Lower leg skin (tissue), 3 donors: ENCODE data around the gene UGDH.

Experiments
- POLR2A ChIP-seq, 2 donors: fragments of 450-650 bp; IDR thresholded peaks; one replicate each; pipeline ENCODE4 v1.6.1; 2016 to 2017; ENCODE audit warnings: antibody characterized with exemption in 2 of 2, mild to moderate bottlenecking in 1 of 2, moderate library complexity in 1 of 2
- TF ChIP-seq, protein P1 (sequence below), 3 donors: fragments of 450-650 bp; IDR thresholded peaks; one replicate each; pipeline ENCODE4 v1.5.1; 2016; ENCODE audit warnings: antibody characterized with exemption in 3 of 3, mild to moderate bottlenecking in 3 of 3, moderate library complexity in 2 of 3

DNA sequence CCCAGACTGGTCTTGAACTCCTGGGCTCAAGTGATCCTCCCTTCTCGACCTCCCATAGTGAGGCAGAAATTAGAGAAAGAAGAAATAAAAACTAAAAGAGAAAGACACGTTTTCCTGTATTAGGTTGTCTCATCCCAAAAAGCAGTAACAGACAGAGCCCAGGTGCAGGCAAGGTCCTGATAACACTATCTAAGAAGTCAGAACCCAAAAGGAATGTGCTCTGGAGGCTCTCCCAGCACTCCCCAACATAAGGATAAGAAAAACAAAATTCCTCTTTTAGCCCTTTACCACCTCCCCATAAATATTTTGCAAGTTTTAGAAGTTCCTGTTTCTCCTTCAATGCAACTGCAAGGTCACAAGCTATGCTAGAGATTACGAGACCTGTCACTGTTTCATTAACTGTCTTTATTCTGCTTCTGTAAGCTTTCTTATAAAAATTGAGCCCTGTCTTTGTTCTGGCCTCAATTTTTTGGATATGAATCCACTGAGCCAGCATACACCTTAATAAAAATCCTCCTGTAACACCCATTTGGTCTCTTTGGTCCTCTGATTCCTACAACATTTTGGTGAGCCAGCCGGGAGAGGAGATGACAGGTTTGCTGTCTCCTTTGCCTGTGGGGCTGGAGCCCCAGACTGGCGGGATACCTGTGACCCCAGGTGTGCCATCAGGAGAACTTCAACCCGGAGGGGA lies 42.5 kb downstream of the UGDH start:
- TF ChIP-seq, protein P1, sequence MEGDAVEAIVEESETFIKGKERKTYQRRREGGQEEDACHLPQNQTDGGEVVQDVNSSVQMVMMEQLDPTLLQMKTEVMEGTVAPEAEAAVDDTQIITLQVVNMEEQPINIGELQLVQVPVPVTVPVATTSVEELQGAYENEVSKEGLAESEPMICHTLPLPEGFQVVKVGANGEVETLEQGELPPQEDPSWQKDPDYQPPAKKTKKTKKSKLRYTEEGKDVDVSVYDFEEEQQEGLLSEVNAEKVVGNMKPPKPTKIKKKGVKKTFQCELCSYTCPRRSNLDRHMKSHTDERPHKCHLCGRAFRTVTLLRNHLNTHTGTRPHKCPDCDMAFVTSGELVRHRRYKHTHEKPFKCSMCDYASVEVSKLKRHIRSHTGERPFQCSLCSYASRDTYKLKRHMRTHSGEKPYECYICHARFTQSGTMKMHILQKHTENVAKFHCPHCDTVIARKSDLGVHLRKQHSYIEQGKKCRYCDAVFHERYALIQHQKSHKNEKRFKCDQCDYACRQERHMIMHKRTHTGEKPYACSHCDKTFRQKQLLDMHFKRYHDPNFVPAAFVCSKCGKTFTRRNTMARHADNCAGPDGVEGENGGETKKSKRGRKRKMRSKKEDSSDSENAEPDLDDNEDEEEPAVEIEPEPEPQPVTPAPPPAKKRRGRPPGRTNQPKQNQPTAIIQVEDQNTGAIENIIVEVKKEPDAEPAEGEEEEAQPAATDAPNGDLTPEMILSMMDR (IDR thresholded peaks at IDR 0.05), result no peak
- TF ChIP-seq POLR2A (IDR thresholded peaks at IDR 0.05), result no peak
